Right cardiac atrium (tissue), 5 donors: ENCODE results near the gene CRKL. TPM values are rescaled to one million over a fixed set of nuclear protein-coding genes. Genes with fewer than 3 reads are reported as not detected.

Source experiments
- ATAC-seq, 2 donors: fragments of 200-7000 bp; cut with Tn5 transposase; one replicate each; pipeline versions ENCODE4 v1.8.0 to v1.9.1; 2020; ENCODE audit warnings: moderate library complexity in 2 of 2, mild to moderate bottlenecking in 1 of 2
- DNase-seq, 3 donors: peaks; one replicate each; pipeline ENCODE4 v3.0.0-alpha.2; 2020
- H3K27ac ChIP-seq: one replicate; pipeline ENCODE4 v1.5.1; 2013; ENCODE audit warnings: mild to moderate bottlenecking, low read length, control low read depth, moderate library complexity
- H3K27me3 ChIP-seq: one replicate; pipeline ENCODE4 v1.6.1; 2013; ENCODE audit not compliant: control insufficient read depth, insufficient read depth
- H3K4me1 ChIP-seq: one replicate; pipeline ENCODE4 v1.6.1; 2013; ENCODE audit warnings: low read length; ENCODE audit not compliant: control insufficient read depth, insufficient read depth
- H3K4me3 ChIP-seq: one replicate; pipeline ENCODE4 v1.5.1; 2013; ENCODE audit warnings: low read length, control low read depth
- H3K9me3 ChIP-seq: one replicate; pipeline ENCODE4 v1.6.1; 2013; ENCODE audit warnings: low read length; ENCODE audit not compliant: control insufficient read depth
- WGBS: extraction: QIAGEN DNeasy Blood & Tissue Kit; methylation state at CpG from one replicate; pipeline ENCODE4 v1.1.7; 2013; 5-methylcytosine and 5-hydroxymethylcytosine counted together
- intact Hi-C, 4 donors: fragments of 100-400 bp; cut with DNase I; formaldehyde crosslinking; loops; one replicate each; pipeline versions ENCODE4 v1.11.0 to v1.14.0; 2022 to 2023
- polyA plus RNA-seq: library from polyadenylated mRNA; stranded (reverse); fragments of 200-250 nt; gene quantifications from one replicate; pipeline ENCODE4 v1.2.3, GENCODE V29; 2013
- total RNA-seq, 4 donors: library from RNA; stranded (reverse); fragmentation: NEBNext Ultra II Directional; extraction: Animal tissue kit (Norgen Biotek cat#: 25700); gene quantifications; one replicate each; pipeline ENCODE4 v1.2.1, GENCODE V29; 2021
- donor health status: healthy with polysubstance abuse.
- donor health status: DM: no; HTN: yes; CAD: no.
- donor health status: DM: no; HTN: no; CAD: no.
- donor health status: DM: no; HTN: yes; CAD: no; lungs with severe emphysema.
- donor health status: DM: yes; HTN: yes; CAD: no.

Gene CRKL
- total and polyA plus RNA-seq, 5 donors: 20.8 to 53.7 (median 51.2) TPM

GRCh38 chr22:20953668-20954500, 36.7 kb downstream of the CRKL start:
- H3K4me1 ChIP-seq: no peaks in the 10 kb centered on the region
- H3K27ac ChIP-seq: no peak overlapping the region
- intact Hi-C loops: no loop called here

DNA sequence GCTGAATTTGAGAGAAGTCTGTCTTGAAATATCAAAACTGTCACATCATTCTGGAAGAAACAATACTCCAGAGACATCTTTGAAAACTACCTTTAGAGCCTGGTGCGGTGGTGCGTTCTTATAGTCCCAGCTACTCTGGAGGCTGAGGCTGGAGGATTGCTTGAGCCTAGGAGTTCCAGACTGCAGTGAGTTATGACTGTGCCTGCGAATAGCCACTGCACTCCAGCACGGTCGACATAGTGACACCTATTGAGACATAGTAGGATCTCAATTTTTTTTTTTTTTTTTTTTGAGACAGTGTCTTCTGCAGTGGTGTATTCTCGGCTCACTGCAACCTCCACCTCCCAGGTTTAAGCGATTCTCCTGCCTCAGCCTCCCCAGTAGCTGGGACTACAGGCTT, 38.3 kb downstream of the CRKL start:
- Histone ChIP-seq H3K27ac (no peak overlapping the region), H3K4me3 (no peak overlapping the region), H3K27me3 (no peaks in the 10 kb centered on the region), H3K9me3 (no peaks in the 10 kb centered on the region), H3K4me1 (no peaks in the 10 kb centered on the region)
- ATAC-seq (no peak), DNase-seq (no peak)
- intact Hi-C loops: no loop called here
- 88% methylated on average over 7 of the region's 7 CpGs for WGBS

More at GRCh38 chr22:20953668-20954500, 36.7 kb downstream of the CRKL start:
- WGBS: 85% methylated on average over 8 of the region's 8 CpGs
- H3K9me3 ChIP-seq: no peaks in the 10 kb centered on the region
- ATAC-seq: peak in 1 of 2 donors; percentile 10
- no peaks in the 10 kb centered on the region for H3K27me3 ChIP-seq
- no peak for DNase-seq
- no peak overlapping the region for H3K4me3 ChIP-seq

DNA sequence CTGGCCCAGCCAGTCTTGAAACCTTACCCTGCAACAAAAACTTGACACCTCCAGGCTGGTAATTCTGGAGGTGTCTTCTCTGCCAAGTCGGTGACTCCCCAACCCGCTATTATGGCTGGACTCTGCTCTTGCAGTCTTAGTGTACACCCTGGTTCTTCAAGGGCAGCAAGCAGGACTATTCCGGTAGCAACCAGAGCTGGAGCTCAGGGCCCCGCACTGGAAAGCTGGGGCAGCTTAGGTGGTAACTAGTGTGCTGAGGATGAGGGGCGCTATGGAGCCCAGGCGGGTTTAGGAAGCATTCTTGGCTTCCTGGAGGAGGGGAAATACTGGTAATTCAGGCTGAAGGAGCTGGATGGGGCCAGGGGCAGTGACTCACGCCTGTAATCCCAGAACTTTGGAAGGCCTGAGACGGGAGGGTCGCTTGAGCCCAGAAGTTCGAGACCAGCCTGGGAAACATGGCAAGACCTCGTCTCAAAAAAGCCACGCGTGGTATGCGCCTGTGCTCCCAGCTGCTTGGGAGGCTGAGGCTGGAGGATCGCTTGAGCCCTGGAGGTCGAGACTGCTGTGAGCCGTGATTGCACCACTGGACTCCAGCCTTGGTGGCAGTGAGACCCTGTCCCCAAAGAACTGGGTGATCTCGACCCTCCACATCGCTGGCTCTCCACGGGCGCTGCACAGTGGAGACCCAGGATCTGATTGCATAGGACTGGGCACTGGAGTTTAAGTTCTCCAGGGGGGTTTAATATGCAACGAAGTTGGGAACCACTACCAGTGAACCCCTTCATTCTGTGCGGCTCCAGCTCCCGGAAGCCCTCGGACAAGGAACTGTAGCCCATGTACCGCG, 39.3 kb downstream of the CRKL start:
- H3K4me1 ChIP-seq: no peaks in the 10 kb centered on the region
- H3K27ac ChIP-seq: no peak overlapping the region
- H3K4me3 ChIP-seq: peak overlapping the region; percentile 63
- WGBS: 47% methylated on average over 27 of the region's 27 CpGs
- intact Hi-C loops: no loop called here
- DNase-seq (peak in 1 of 3 donors; percentile 57), ATAC-seq (peak in 1 of 2 donors; percentile 8)
- no peaks in the 10 kb centered on the region for H3K9me3 ChIP-seq
- no peaks in the 10 kb centered on the region for H3K27me3 ChIP-seq

DNA sequence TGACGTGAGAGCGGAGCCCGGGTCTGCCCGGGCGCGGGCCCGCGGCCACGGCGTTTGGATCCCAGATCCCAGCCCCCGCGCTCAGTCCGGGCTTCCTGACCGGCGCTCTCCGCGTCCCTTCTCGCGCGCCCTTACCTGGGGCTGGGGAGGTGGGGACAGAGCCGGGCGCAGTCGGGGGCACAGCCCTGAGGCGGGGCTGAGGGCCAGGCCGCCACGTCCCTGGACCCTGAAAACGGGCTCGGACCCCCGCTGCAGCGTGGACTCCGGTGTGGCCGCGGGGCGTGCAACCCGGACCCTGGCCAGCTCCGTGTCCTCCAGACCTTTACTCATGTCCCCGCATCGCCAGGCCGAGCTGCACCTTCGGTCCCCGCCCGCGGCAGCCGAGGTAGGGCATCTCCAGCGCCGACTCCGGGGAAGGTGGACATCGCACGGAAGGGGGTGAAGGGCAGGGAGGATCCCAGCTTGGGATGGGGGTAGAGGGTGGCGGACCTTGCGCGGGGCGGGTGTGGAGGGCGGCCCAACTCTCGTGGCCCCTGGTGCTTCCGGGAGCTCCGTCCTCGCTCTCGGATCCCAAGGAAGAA, 40.0 kb downstream of the CRKL start:
- Histone ChIP-seq H3K27ac (no peak overlapping the region), H3K9me3 (no peaks in the 10 kb centered on the region), H3K27me3 (no peaks in the 10 kb centered on the region), H3K4me3 (peak overlapping the region; percentile 63), H3K4me1 (no peaks in the 10 kb centered on the region)
- DNase-seq: peak in 2 of 3 donors; percentile 74 to 75
- intact Hi-C loops: no loop called here
- ATAC-seq: peak; percentile 60 to 61
- 2% methylated on average over 59 of the region's 59 CpGs for WGBS

DNA sequence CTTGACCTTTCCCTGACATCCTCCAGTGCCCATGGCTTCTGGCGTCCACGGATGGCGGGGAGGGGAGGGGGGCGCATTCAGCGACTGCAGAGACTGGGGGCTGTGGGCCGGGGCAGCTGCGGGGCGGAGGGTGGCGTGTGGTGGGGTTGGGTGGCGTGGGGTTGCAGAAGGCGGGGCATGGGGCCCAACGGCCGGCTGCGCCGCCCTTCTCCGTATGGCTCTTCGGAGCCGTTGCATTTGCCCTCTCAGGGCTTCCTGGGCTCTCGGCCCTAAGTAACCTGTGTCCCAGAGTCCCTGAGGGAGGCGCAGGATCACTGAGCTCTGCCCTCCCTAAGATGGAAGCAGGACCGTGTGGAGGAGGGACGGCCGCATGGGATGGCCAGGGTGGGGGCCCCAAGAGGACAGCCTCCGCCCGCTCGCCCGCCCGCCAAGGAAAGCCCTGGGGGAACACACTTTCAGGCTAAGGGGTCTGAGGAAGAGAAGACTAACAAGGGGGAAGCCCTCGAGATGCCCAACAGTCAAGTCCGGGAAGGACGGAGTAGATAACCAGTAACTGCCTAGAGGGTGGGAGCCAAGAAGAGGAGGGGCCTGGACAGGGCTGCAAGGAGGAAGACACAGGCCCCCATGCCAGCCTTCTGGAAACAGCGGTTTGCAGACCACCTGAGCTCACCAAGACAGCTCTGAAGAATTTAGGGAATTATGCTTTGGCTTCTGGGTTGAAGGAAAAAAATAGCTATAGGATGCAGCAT, 40.6 kb downstream of the CRKL start:
- H3K27me3 ChIP-seq: no peaks in the 10 kb centered on the region
- H3K4me3 ChIP-seq: peak overlapping the region; percentile 63
- no peaks in the 10 kb centered on the region for H3K9me3 ChIP-seq
- no peak overlapping the region for H3K27ac ChIP-seq
- intact Hi-C loops: no loop called here
- WGBS: 3% methylated on average over 32 of the region's 32 CpGs
- peak; percentile 44 to 79 (median 75) for DNase-seq
- H3K4me1 ChIP-seq: no peaks in the 10 kb centered on the region
- peak; percentile 73 for ATAC-seq

DNA sequence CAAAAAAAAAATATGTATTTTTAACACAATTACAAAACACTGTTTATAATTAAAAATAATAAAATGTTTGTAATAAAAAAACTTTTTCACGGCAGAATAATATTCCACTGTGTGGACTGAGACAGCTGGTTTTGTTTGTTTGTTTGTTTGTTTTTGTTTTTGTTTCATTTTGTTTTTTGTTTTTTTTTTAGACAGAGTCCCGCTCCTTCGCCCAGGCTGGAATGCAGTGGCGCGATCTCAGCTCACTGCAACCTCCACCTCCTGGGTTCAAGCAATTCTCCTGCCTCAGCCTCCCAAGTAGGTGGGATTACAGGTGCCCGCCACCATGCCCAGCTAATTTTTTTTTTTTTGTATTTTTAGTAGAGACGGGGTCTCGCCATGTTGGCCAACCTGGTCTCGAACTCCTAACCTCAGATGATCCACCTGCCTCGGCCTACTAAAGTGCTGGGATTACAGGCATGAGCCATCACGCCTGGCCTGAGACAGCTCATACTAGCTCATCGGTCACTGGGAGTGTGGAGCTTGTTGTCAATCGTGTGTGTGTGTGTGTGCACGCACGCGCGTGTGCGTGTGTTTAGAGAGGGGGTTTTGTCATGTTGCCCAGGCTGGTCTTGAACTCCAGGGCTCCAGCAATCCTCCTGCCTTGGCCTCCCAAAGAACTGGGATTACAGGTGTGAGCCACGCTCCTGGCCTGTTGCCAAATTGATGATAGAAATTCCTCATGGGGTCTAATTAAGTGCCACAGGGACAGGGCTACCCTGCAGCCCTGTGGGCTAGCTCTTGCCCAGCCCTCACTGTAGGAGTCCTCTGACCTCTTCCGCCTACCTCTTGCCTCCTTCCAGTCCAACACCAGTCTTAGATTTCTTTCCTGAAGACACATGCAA, 42.6 kb downstream of the CRKL start:
- Histone ChIP-seq H3K27ac (no peak overlapping the region), H3K27me3 (no peaks in the 10 kb centered on the region), H3K4me1 (no peaks in the 10 kb centered on the region), H3K9me3 (no peaks in the 10 kb centered on the region), H3K4me3 (no peak overlapping the region)
- 95% methylated on average over 20 of the region's 20 CpGs for WGBS
- ATAC-seq: no peak
- peak in 1 of 3 donors; percentile 20 for DNase-seq
- intact Hi-C loops: loop anchor here in 1 of 4 donors (10.0 kb wide), 1 partner anchor 55 kb away; no protein-coding TSS in a partner anchor

- ATAC-seq (no peak), DNase-seq (no peak)
- WGBS: 93% methylated on average over 4 of the region's 4 CpGs
- no peaks in the 10 kb centered on the region for H3K4me1 ChIP-seq
- H3K27ac ChIP-seq: no peak overlapping the region
- no peaks in the 10 kb centered on the region for H3K9me3 ChIP-seq
- H3K4me3 ChIP-seq: no peak overlapping the region
- no peaks in the 10 kb centered on the region for H3K27me3 ChIP-seq
- intact Hi-C loops: loop anchor here in 1 of 4 donors (10.0 kb wide), 1 partner anchor 56 kb away; no protein-coding TSS in a partner anchor
Observed at GRCh38 chr22:20960609-20961008, 43.4 kb downstream of the CRKL start.

- no peaks in the 10 kb centered on the region for H3K4me1 ChIP-seq
- intact Hi-C loops: loop anchor here in 1 of 4 donors (10.0 kb wide), 1 partner anchor 58 kb away; no protein-coding TSS in a partner anchor
- DNase-seq (peak in 1 of 3 donors; percentile 25), ATAC-seq (no peak)
- H3K27me3 ChIP-seq: no peaks in the 10 kb centered on the region
- H3K27ac ChIP-seq: no peak overlapping the region
- no peaks in the 10 kb centered on the region for H3K9me3 ChIP-seq
- no peak overlapping the region for H3K4me3 ChIP-seq
- WGBS: 95% methylated on average over 6 of the region's 6 CpGs
Observed at GRCh38 chr22:20962491-20962945, 45.3 kb downstream of the CRKL start.

DNA sequence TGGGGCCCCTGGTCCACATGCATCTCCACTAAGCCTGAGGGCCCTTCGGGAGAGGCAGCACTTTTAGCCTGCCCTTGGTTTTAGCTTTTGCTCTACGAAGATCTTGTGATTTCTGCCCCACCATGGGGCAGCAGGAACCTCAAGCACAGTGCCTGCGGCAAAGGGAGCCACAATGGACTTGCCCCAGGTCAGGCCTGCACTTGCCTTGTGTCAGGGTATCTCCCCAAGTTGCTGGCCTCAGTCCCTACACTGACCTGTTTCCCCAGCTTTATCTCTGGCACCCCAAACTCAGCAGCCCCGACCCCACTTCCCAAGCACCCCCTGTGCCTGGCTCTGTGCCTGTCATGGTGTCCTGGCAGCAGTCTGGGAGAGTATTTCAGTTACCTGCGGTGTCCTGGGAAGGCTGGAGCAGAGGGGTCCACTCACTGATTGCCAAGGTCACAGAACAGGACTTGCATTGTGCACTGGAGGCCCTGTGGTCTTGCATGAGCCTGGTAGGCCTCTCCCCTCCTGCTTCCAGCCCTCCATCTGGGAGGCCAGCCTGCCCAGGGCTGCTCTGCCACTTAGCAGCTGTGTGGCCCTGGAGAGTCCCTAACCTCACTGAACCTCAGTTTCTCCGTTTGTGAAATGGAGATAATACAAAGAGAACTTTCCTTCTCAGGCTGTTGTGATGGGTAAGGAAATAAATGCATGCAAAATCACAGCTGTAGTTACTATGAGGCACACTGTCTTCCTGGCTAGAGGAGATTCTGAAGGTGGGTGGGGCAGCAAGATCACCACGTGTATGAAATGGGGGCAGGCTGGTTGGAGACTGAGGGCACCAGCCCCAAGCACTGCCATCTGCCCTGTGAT, 46.2 kb downstream of the CRKL start:
- Histone ChIP-seq H3K27ac (no peak overlapping the region), H3K27me3 (no peaks in the 10 kb centered on the region), H3K4me3 (no peak overlapping the region), H3K9me3 (no peaks in the 10 kb centered on the region), H3K4me1 (no peaks in the 10 kb centered on the region)
- ATAC-seq (no peak), DNase-seq (peak in 1 of 3 donors; percentile 22)
- WGBS: 80% methylated on average over 7 of the region's 7 CpGs
- intact Hi-C loops: loop anchor here in 1 of 4 donors (10.0 kb wide), 1 partner anchor 59 kb away; no protein-coding TSS in a partner anchor
